GM12878 (cell line): ENCODE measurements around the gene SOX10.

Experiments
- CTCF ChIP-seq, 3 experiments: IDR thresholded peaks in 2 of 3; conservative IDR thresholded peaks in 1 of 3; 2 replicates each; pipeline ENCODE4 v1.5.1; 2011; ENCODE audit warnings: low read depth in 3 of 3, low read length in 3 of 3, mild to moderate bottlenecking in 3 of 3, control low read depth in 2 of 3, moderate library complexity in 2 of 3, inconsistent platforms in 1 of 3, mixed read lengths in 1 of 3; ENCODE audit not compliant: control insufficient read depth in 2 of 3, insufficient read depth in 1 of 3; ENCODE audit errors: extremely low read depth in 1 of 3
- NR2C2 ChIP-seq: IDR thresholded peaks from 2 replicates; pipeline ENCODE4 v1.6.1; 2011; ENCODE audit warnings: borderline replicate concordance, low read depth; ENCODE audit not compliant: control insufficient read depth, insufficient read length

GRCh38 chr22:37996515-37997246 lies 12.3 kb upstream of the SOX10 start:
- TF ChIP-seq CTCF (IDR thresholded peaks at IDR 0.05 in 2 of 3, conservative IDR thresholded peaks at IDR 0.05 in 1 of 3; ENCODE audit: control insufficient read depth in 2 of 3, extremely low read depth in 1 of 3, insufficient read depth in 1 of 3, low read depth in 3 of 3, low read length in 3 of 3) = no peak
- TF ChIP-seq NR2C2 = no peak
